ENCODE measurements around the gene KIF15.

The KIF15 gene

DNA sequence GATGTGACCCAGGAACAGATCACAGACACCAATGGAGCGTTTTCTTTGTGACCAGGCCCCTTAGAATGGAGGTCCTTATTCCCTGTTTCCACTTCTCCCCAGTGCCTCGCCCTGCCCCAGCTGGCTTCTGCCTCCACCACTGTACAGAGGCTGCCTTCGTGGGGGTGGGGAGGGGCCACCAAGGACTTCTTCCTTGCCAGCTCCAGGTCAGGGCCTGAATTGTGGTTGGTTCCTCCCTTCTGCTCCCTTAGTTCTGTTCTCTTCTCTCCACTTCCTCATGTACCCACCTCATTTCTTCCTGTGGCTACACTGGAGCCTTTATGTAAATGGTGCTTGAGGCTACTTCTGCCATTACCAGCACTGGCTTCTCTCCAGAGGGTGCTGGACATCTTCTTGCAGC lies 129.3 kb downstream of the KIF15 start:
- Histone ChIP-seq H3K4me2 (ENCODE audit: insufficient read depth, low read length) (no peak overlapping the region), H3K9ac (ENCODE audit: low read depth, low read length) (no peak overlapping the region), H3K36me3 (ENCODE audit: insufficient read depth, low read length) (no peaks in the 10 kb centered on the region), H3K27ac (ENCODE audit: low read length) (no peak overlapping the region), H3K4me1 (ENCODE audit: insufficient read depth, low read length) (no peaks in the 10 kb centered on the region), H3K9me3 (ENCODE audit: insufficient read depth, low read length, severe bottlenecking) (no peaks in the 10 kb centered on the region), H4K20me1 (ENCODE audit: insufficient read depth, low read length) (no peaks in the 10 kb centered on the region), H3K4me3 (ENCODE audit: low read depth in 1 of 2, low read length in 2 of 2) (no peak overlapping the region), H3K27me3 (ENCODE audit: insufficient read depth, low read length, poor library complexity) (no peaks in the 10 kb centered on the region), H3K79me2 (ENCODE audit: insufficient read depth, low read length) (no peaks in the 10 kb centered on the region), H2AFZ (ENCODE audit: low read depth, low read length) (no peak overlapping the region)
- ATAC-seq (ENCODE audit: insufficient read depth, low read depth) (no peak), DNase-seq (no peak)
- TF ChIP-seq, protein P1, sequence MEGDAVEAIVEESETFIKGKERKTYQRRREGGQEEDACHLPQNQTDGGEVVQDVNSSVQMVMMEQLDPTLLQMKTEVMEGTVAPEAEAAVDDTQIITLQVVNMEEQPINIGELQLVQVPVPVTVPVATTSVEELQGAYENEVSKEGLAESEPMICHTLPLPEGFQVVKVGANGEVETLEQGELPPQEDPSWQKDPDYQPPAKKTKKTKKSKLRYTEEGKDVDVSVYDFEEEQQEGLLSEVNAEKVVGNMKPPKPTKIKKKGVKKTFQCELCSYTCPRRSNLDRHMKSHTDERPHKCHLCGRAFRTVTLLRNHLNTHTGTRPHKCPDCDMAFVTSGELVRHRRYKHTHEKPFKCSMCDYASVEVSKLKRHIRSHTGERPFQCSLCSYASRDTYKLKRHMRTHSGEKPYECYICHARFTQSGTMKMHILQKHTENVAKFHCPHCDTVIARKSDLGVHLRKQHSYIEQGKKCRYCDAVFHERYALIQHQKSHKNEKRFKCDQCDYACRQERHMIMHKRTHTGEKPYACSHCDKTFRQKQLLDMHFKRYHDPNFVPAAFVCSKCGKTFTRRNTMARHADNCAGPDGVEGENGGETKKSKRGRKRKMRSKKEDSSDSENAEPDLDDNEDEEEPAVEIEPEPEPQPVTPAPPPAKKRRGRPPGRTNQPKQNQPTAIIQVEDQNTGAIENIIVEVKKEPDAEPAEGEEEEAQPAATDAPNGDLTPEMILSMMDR (IDR thresholded peaks at IDR 0.05; ENCODE audit: borderline replicate concordance, extremely low read depth, low read length, poor library complexity, severe bottlenecking): no peak
- TF ChIP-seq EZH2 (IDR thresholded peaks at IDR 0.05; ENCODE audit: borderline replicate concordance, low read depth, low read length, severe bottlenecking): no peak

DNA sequence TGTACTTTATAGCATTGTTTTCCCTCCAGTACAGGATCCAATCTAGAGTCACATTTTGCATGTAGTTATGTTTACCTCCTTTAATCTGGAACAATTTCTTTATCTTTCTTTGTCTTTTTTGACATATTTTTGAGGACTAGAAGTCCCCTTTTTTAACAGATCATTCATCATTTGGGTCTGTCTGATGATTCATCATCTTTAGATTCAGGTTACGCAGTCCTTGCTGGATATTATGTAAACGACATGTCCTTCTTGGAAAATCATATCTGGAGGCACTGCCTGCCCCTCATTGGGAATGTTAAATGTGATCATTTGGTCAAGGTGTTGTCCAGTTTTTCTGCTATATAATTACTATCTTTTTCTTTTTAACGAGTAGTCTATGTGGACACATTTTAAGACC lies 131.1 kb downstream of the KIF15 start:
- DNase-seq (no peak), ATAC-seq (ENCODE audit: insufficient read depth, low read depth) (no peak)
- no peak overlapping the region for H3K4me2 ChIP-seq (ENCODE audit: insufficient read depth, low read length)
- H3K9me3 ChIP-seq (ENCODE audit: insufficient read depth, low read length, severe bottlenecking): no peaks in the 10 kb centered on the region
- H3K27ac ChIP-seq (ENCODE audit: low read length): no peak overlapping the region
- H3K27me3 ChIP-seq (ENCODE audit: insufficient read depth, low read length, poor library complexity): no peaks in the 10 kb centered on the region
- no peaks in the 10 kb centered on the region for H4K20me1 ChIP-seq (ENCODE audit: insufficient read depth, low read length)
- H3K9ac ChIP-seq (ENCODE audit: low read depth, low read length): no peak overlapping the region
- TF ChIP-seq, protein P1 (IDR thresholded peaks at IDR 0.05; ENCODE audit: borderline replicate concordance, extremely low read depth, low read length, poor library complexity, severe bottlenecking): no peak
- H2AFZ ChIP-seq (ENCODE audit: low read depth, low read length): no peak overlapping the region
- H3K4me3 ChIP-seq (ENCODE audit: low read depth in 1 of 2, low read length in 2 of 2): no peak overlapping the region
- no peaks in the 10 kb centered on the region for H3K36me3 ChIP-seq (ENCODE audit: insufficient read depth, low read length)
- H3K4me1 ChIP-seq (ENCODE audit: insufficient read depth, low read length): no peaks in the 10 kb centered on the region
- no peaks in the 10 kb centered on the region for H3K79me2 ChIP-seq (ENCODE audit: insufficient read depth, low read length)

DNA sequence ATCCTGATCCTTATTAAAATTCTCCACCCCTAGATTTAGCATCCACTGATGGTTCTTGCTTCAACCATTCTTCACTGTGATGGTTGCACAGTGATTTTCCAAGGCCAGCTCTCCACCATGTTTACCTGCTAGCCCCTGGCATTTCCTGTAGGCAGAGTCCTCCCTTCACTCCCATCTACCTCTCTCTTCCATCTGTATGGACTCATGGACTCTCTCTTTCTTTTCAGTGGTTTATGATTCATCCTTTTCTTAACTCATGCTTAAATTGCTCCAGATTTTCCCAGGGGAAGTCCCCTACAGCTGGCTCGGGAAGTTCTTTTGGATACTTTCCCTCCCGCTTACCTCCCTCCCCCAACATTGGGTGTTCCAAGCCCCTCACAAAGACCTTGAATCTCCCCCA lies 131.5 kb downstream of the KIF15 start:
- no peak overlapping the region for H3K4me2 ChIP-seq (ENCODE audit: insufficient read depth, low read length)

More for the DNA sequence above, 131.5 kb downstream of the KIF15 start:
- no peak overlapping the region for H3K9ac ChIP-seq (ENCODE audit: low read depth, low read length)
- no peaks in the 10 kb centered on the region for H4K20me1 ChIP-seq (ENCODE audit: insufficient read depth, low read length)
- H3K4me3 ChIP-seq (ENCODE audit: low read depth in 1 of 2, low read length in 2 of 2): no peak overlapping the region
- H3K4me1 ChIP-seq (ENCODE audit: insufficient read depth, low read length): no peaks in the 10 kb centered on the region
- H2AFZ ChIP-seq (ENCODE audit: low read depth, low read length): no peak overlapping the region
- no peaks in the 10 kb centered on the region for H3K9me3 ChIP-seq (ENCODE audit: insufficient read depth, low read length, severe bottlenecking)
- H3K36me3 ChIP-seq (ENCODE audit: insufficient read depth, low read length): no peaks in the 10 kb centered on the region
- no peaks in the 10 kb centered on the region for H3K27me3 ChIP-seq (ENCODE audit: insufficient read depth, low read length, poor library complexity)
- ATAC-seq (ENCODE audit: insufficient read depth, low read depth): no peak
- no peaks in the 10 kb centered on the region for H3K79me2 ChIP-seq (ENCODE audit: insufficient read depth, low read length)
- H3K27ac ChIP-seq (ENCODE audit: low read length): no peak overlapping the region
- TF ChIP-seq EZH2 (IDR thresholded peaks at IDR 0.05; ENCODE audit: borderline replicate concordance, low read depth, low read length, severe bottlenecking): no peak
- TF ChIP-seq, protein P1 (IDR thresholded peaks at IDR 0.05; ENCODE audit: borderline replicate concordance, extremely low read depth, low read length, poor library complexity, severe bottlenecking): no peak
- DNase-seq: no peak

Measured in DND-41 (cell line).